Hematopoietic multipotent progenitor cell treated with erythropoietin and hydrocortisone succinate and interleukin-3 and kit ligand, for 17 days (in vitro differentiated cells): ENCODE results near the gene NDOR1.

Source experiments
- DNase-seq: peaks from one replicate; pipeline ENCODE4 v3.0.0-alpha.2; 2015; ENCODE audit warnings: low spot score

The NDOR1 gene

DNA sequence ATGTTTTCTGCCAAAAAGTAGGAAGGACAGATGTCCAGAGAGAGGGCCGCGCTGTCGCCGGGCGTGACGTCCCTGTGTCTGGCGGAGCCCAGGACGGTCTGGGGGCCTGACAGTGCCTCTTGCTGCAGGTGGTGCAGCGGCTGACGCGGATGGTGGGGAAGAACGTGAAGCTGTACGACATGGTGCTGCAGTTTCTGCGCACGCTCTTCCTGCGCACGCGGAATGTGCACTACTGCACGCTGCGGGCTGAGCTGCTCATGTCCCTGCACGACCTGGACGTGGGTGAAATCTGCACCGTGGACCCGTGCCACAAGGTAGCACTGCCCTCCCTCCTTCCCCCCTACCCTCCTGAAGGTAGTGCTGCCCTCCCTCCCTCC is 57.4 kb downstream of the NDOR1 start:
- no peak for DNase-seq

DNA sequence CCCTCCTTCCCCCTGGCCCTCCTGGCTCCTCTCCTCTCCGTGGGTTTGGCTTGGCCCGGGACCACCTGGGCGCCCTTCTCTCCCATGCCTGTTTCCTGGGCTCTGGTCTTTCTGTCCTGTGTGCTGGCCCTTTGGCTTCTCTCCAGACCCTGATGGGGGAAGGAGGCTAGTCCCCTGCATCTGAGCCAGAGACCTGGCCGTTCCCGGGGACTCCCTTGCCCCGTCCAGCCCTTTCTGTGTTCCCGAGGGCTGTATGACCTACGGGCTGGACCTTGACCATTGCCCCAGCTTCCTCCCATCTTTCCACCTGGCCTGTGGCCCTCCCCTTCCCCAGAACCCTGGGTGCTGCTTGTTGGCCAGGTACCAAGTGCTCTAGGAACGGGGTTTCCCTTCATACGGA is 58.0 kb downstream of the NDOR1 start:
- no peak for DNase-seq

DNA sequence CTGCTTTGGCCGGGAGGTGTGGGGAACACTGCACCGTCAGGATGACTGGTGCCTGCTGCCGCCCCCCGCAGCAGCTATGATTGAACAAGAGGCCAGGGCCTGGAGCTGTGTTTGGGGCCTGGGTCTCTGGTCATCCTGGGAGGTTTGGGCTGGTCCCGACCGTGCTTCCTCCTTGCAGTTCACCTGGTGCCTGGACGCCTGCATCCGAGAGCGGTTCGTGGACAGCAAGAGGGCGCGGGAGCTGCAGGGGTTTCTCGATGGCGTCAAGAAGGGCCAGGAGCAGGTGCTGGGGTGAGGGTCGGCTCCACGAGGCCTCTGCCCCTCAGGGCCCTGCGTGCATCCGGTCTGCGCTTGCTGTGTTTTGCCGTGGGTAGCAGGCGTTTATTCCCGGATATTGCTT is 58.6 kb downstream of the NDOR1 start:
- no peak for DNase-seq

DNA sequence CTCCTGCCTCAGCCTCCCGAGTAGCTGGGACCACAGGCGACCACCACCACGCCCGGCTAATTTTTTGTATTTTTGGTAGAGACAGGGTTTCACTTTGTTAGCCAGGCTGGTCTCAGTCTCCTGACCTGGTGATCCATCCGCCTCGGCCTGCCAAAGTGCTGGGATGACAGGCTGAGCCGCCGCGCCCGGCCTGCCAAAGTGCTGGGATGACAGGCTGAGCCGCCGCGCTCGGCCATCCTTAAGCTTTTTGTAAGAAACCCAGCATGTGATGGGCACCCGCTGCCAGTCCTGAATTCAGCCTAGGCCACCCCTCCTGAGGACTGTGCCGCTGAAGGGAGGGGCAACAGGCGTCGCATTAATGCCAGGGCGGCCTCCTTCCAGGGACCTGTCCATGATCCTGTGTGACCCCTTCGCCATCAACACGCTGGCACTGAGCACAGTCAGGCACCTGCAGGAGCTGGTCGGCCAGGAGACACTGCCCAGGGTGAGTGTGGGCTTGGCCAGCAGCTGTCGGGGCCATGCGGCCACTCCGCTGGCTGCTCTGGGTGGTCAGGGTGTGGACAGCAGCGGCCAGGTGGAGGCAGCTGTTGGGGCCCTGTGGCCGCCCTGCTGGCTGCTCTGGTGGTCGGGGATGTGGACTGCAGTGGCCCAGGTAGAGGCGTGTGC is 60.1 kb downstream of the NDOR1 start:
- no peak for DNase-seq

- no peak for DNase-seq
Measured at GRCh38 chr9:137266162-137266527, 60.6 kb downstream of the NDOR1 start.
